Measurements from ENCODE around the gene TATDN2.
A peak's percentile ranks its signal among the peaks of the same experiment; 100 is the strongest.

TATDN2 gene

GRCh38 chr3:10315771-10316344 lies 67.6 kb downstream of the TATDN2 start:
- H3K4me1 ChIP-seq, result peaks cover 13 to 22% (median 19%) of the 10 kb centered on the region in 10 experiments
- H3K9ac ChIP-seq, result no peak overlapping the region

GRCh38 chr3:10317311-10317960 lies 69.2 kb downstream of the TATDN2 start:
- Histone ChIP-seq H3K4me2 (no peak overlapping the region), H3K27me3 (no peaks in the 10 kb centered on the region), H3K9ac (peak overlapping the region in 2 of 11 experiments; percentile 7 to 54; a peak in 2 of 22 replicates), H3K9me3 (replicated peaks in 1 of 11) (no peaks in the 10 kb centered on the region), H3K36me3 (peaks cover 62 to 69% (median 68%) of the 10 kb centered on the region in 11 experiments), H3K27ac (no peak overlapping the region), H3K4me1 (peaks cover 18 to 35% (median 31%) of the 10 kb centered on the region in 10 experiments), H4K20me1 (peaks cover 9 to 74% (median 65%) of the 10 kb centered on the region in 11 experiments; a peak in 20 of 22 replicates), H3K4me3 (no peak overlapping the region)
- TF ChIP-seq Cebpa-rat (IDR thresholded peaks at IDR 0.05), result no peak

More at GRCh38 chr3:10315771-10316344, 67.6 kb downstream of the TATDN2 start:
- no peak for TF ChIP-seq Cebpa-rat (IDR thresholded peaks at IDR 0.05)
- H3K27me3 ChIP-seq, result no peaks in the 10 kb centered on the region
- no peak overlapping the region for H3K4me3 ChIP-seq
- no peak overlapping the region for H3K4me2 ChIP-seq
- peaks cover 9 to 86% (median 81%) of the 10 kb centered on the region in 11 experiments; a peak in 20 of 22 replicates for H4K20me1 ChIP-seq
- peaks cover 78 to 85% (median 83%) of the 10 kb centered on the region in 11 experiments for H3K36me3 ChIP-seq
- no peak overlapping the region for H3K27ac ChIP-seq
- H3K9me3 ChIP-seq (replicated peaks in 1 of 11), result no peaks in the 10 kb centered on the region

- TF ChIP-seq Cebpa-rat (IDR thresholded peaks at IDR 0.05), result no peak
- Histone ChIP-seq H4K20me1 (peaks cover 9 to 69% (median 60%) of the 10 kb centered on the region in 11 experiments; a peak in 20 of 22 replicates), H3K4me3 (no peak overlapping the region), H3K36me3 (peaks cover 57 to 64% (median 62%) of the 10 kb centered on the region in 11 experiments), H3K4me1 (peaks cover 18 to 35% (median 31%) of the 10 kb centered on the region in 10 experiments), H3K9me3 (replicated peaks in 1 of 11) (no peaks in the 10 kb centered on the region), H3K27ac (no peak overlapping the region), H3K27me3 (no peaks in the 10 kb centered on the region), H3K9ac (peak overlapping the region in 3 of 11 experiments; percentile 54 to 69 (median 59); a peak in 6 of 22 replicates), H3K4me2 (peak overlapping the region in 7 of 11 experiments; percentile 59 to 99 (median 83); a peak in 8 of 22 replicates)
Observed at GRCh38 chr3:10317961-10318350, 69.7 kb downstream of the TATDN2 start.

- Histone ChIP-seq H3K36me3 (peaks cover 44 to 51% (median 49%) of the 10 kb centered on the region in 11 experiments), H3K4me3 (peak overlapping the region in 9 of 10 experiments; percentile 15 to 52 (median 45); a peak in 14 of 20 replicates)
Observed at GRCh38 chr3:10319251-10319650, 71.0 kb downstream of the TATDN2 start.

GRCh38 chr3:10319804-10320203 lies 71.5 kb downstream of the TATDN2 start:
- Histone ChIP-seq H4K20me1 (peaks cover 8 to 51% (median 42%) of the 10 kb centered on the region in 11 experiments; a peak in 20 of 22 replicates), H3K27ac (peak overlapping the region; percentile 84 to 93 (median 91); a peak in 17 of 22 replicates), H3K9ac (peak overlapping the region; percentile 89 to 98 (median 96))

More at GRCh38 chr3:10319251-10319650, 71.0 kb downstream of the TATDN2 start:
- peaks cover 9 to 56% (median 48%) of the 10 kb centered on the region in 11 experiments; a peak in 20 of 22 replicates for H4K20me1 ChIP-seq
- H3K27ac ChIP-seq, result no peak overlapping the region
- peak overlapping the region; percentile 59 to 99 (median 79) for H3K4me2 ChIP-seq
- H3K4me1 ChIP-seq, result peaks cover 18 to 35% (median 31%) of the 10 kb centered on the region in 10 experiments
- no peaks in the 10 kb centered on the region for H3K27me3 ChIP-seq
- no peaks in the 10 kb centered on the region for H3K9me3 ChIP-seq (replicated peaks in 1 of 11)
- peak overlapping the region; percentile 12 to 69 (median 54); a peak in 18 of 22 replicates for H3K9ac ChIP-seq
- no peak for TF ChIP-seq Cebpa-rat (IDR thresholded peaks at IDR 0.05)

GRCh38 chr3:10320320-10320677 lies 72.0 kb downstream of the TATDN2 start:
- peaks cover 6 to 48% (median 39%) of the 10 kb centered on the region in 11 experiments; a peak in 20 of 22 replicates for H4K20me1 ChIP-seq
- H3K4me1 ChIP-seq, result peaks cover 18 to 35% (median 31%) of the 10 kb centered on the region in 10 experiments
- peak overlapping the region; percentile 89 to 98 (median 96) for H3K9ac ChIP-seq
- H3K4me3 ChIP-seq, result peak overlapping the region; percentile 81 to 100 (median 96)
- H3K27ac ChIP-seq, result peak overlapping the region; percentile 84 to 93 (median 91)
- no peak for TF ChIP-seq Cebpa-rat (IDR thresholded peaks at IDR 0.05)
- H3K27me3 ChIP-seq, result no peaks in the 10 kb centered on the region
- peaks cover 34 to 41% (median 40%) of the 10 kb centered on the region in 11 experiments for H3K36me3 ChIP-seq
- peak overlapping the region; percentile 80 to 99 (median 97) for H3K4me2 ChIP-seq
- no peaks in the 10 kb centered on the region for H3K9me3 ChIP-seq (replicated peaks in 1 of 11)

More at GRCh38 chr3:10319804-10320203, 71.5 kb downstream of the TATDN2 start:
- no peaks in the 10 kb centered on the region for H3K27me3 ChIP-seq
- no peaks in the 10 kb centered on the region for H3K9me3 ChIP-seq (replicated peaks in 1 of 11)
- TF ChIP-seq Cebpa-rat (IDR thresholded peaks at IDR 0.05), result no peak
- H3K4me3 ChIP-seq, result peak overlapping the region; percentile 81 to 100 (median 96)
- peaks cover 38 to 45% (median 44%) of the 10 kb centered on the region in 11 experiments for H3K36me3 ChIP-seq
- peak overlapping the region; percentile 80 to 99 (median 97) for H3K4me2 ChIP-seq
- H3K4me1 ChIP-seq, result peaks cover 18 to 35% (median 31%) of the 10 kb centered on the region in 10 experiments

GRCh38 chr3:10321630-10322351 lies 73.5 kb downstream of the TATDN2 start:
- Histone ChIP-seq H3K9me3 (replicated peaks in 1 of 11) (no peaks in the 10 kb centered on the region), H3K36me3 (peaks cover 23 to 33% (median 26%) of the 10 kb centered on the region in 11 experiments), H3K9ac (peak overlapping the region in 4 of 11 experiments; percentile 20 to 98 (median 96); a peak in 3 of 22 replicates), H3K27ac (peak overlapping the region in 8 of 11 experiments; percentile 1 to 93 (median 90); a peak in 7 of 22 replicates), H3K4me3 (peak overlapping the region in 2 of 10 experiments; percentile 91 to 97; a peak in 2 of 20 replicates), H3K27me3 (no peaks in the 10 kb centered on the region), H3K4me2 (peak overlapping the region; percentile 35 to 99 (median 67); a peak in 19 of 22 replicates), H3K4me1 (peaks cover 18 to 35% (median 31%) of the 10 kb centered on the region in 10 experiments), H4K20me1 (peaks cover 6 to 34% (median 26%) of the 10 kb centered on the region in 11 experiments; a peak in 20 of 22 replicates)
- TF ChIP-seq Cebpa-rat (IDR thresholded peaks at IDR 0.05), result no peak

GRCh38 chr3:10322352-10322710 lies 74.1 kb downstream of the TATDN2 start:
- Histone ChIP-seq H3K9ac (peak overlapping the region in 3 of 11 experiments; percentile 11 to 53 (median 20); a peak in 2 of 22 replicates), H3K4me1 (peaks cover 18 to 35% (median 31%) of the 10 kb centered on the region in 10 experiments), H4K20me1 (peaks cover 6 to 29% (median 22%) of the 10 kb centered on the region in 11 experiments; a peak in 20 of 22 replicates), H3K27me3 (no peaks in the 10 kb centered on the region), H3K4me2 (0 out of 22 replicates have a peak overlapping the region, but pooled peaks of 2 of the 11 experiments have one; percentile 53 to 58), H3K36me3 (peaks cover 18 to 31% (median 21%) of the 10 kb centered on the region in 11 experiments), H3K4me3 (no peak overlapping the region), H3K9me3 (replicated peaks in 1 of 11) (no peaks in the 10 kb centered on the region), H3K27ac (peak overlapping the region in 2 of 11 experiments; percentile 1 to 33; a peak in 2 of 22 replicates)
- TF ChIP-seq Cebpa-rat (IDR thresholded peaks at IDR 0.05), result no peak

All from BLaER1 treated with 17β-estradiol and CSF1 and Interleukin-3, amounts not matched to agents 10 nM and 100 nM (cell line).